ENCODE measurements around the gene KLHL7. TPM values are rescaled to one million over a fixed set of nuclear protein-coding genes. Genes with fewer than 3 reads are reported as not detected.

Gene KLHL7
- total RNA-seq, 3 donors from 2014 or later (not counting 1 experiment from before 2014, with no cell fraction given) = 13.9 to 19.1 (median 14.5) TPM

DNA sequence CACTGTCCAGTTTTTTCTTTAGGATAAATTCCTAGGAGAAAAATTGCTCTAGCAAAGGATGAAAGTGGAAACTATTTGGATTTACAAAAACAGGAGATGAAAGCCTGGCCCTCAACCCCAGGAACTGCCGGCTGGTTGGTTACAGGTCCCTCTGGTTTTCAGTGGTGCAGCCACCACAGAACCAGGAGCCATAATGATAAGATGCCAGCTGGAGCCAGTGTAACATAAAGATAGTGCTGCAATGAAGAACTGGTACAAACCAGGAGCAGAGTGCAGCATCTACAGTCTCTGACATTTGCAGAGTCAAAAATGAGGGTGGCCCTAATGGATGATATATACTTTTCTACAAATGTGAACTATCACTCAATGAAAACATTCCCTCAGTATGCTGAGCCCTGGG, 55.9 kb downstream of the KLHL7 start:
- Histone ChIP-seq H3K36me3 (ENCODE audit: control insufficient read depth, insufficient read depth, low read length) (no peaks in the 10 kb centered on the region), H3K27me3 (ENCODE audit: control insufficient read depth, insufficient read depth, low read length) (no peaks in the 10 kb centered on the region), H3K27ac (ENCODE audit: low read length) (no peak overlapping the region), H3K4me3 (ENCODE audit: low read length) (no peak overlapping the region), H3K4me1 (ENCODE audit: control insufficient read depth, insufficient read depth, low read length) (no peaks in the 10 kb centered on the region), H3K9me3 (ENCODE audit: control insufficient read depth, insufficient read depth, low read length) (no peaks in the 10 kb centered on the region)
- Mint-ChIP-seq H3K36me3 (no peaks in the 10 kb centered on the region), H3K27ac (no peak overlapping the region), H3K4me3 (no peak overlapping the region), H3K9me3 (no peaks in the 10 kb centered on the region), H3K4me1 (no peaks in the 10 kb centered on the region), H3K27me3 (ENCODE audit: low read depth in 2 of 2) (no peaks in the 10 kb centered on the region)
- 89% methylated on average over 1 of the region's 1 CpG for WGBS (ENCODE audit: insufficient coverage)
- no peak for ATAC-seq
- no peak for DNase-seq
- TF ChIP-seq, protein P1, sequence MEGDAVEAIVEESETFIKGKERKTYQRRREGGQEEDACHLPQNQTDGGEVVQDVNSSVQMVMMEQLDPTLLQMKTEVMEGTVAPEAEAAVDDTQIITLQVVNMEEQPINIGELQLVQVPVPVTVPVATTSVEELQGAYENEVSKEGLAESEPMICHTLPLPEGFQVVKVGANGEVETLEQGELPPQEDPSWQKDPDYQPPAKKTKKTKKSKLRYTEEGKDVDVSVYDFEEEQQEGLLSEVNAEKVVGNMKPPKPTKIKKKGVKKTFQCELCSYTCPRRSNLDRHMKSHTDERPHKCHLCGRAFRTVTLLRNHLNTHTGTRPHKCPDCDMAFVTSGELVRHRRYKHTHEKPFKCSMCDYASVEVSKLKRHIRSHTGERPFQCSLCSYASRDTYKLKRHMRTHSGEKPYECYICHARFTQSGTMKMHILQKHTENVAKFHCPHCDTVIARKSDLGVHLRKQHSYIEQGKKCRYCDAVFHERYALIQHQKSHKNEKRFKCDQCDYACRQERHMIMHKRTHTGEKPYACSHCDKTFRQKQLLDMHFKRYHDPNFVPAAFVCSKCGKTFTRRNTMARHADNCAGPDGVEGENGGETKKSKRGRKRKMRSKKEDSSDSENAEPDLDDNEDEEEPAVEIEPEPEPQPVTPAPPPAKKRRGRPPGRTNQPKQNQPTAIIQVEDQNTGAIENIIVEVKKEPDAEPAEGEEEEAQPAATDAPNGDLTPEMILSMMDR (IDR thresholded peaks at IDR 0.05) = no peak
- intact Hi-C loops (cut with micrococcal nuclease) = no loop called here

DNA sequence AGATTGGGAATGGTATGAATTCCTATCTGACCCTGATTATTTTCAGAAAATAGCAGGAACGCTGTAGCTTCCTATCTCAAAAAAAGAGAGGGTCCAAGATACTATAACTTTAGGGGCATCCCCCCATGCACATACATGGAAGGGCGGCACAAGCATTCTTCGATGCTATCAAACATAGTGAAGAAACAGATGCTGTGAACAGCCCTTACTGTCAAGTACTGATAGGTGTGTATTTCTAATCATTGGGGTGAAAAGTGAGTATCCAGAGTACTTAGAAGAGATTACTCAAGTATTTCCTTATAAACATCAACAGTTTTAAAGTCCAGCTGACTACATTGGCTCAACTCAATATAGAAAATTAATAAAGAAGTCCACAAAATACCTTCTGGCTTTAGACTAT, 59.3 kb downstream of the KLHL7 start:
- intact Hi-C loops (cut with micrococcal nuclease) = no loop called here
- no peaks in the 10 kb centered on the region for H3K36me3 Mint-ChIP-seq
- Histone ChIP-seq H3K27me3 (ENCODE audit: control insufficient read depth, insufficient read depth, low read length) (no peaks in the 10 kb centered on the region), H3K9me3 (ENCODE audit: control insufficient read depth, insufficient read depth, low read length) (no peaks in the 10 kb centered on the region), H3K27ac (ENCODE audit: low read length) (no peak overlapping the region), H3K4me3 (ENCODE audit: low read length) (no peak overlapping the region), H3K36me3 (ENCODE audit: control insufficient read depth, insufficient read depth, low read length) (peaks cover 5% of the 10 kb centered on the region), H3K4me1 (ENCODE audit: control insufficient read depth, insufficient read depth, low read length) (no peaks in the 10 kb centered on the region)
- DNase-seq (no peak), ATAC-seq (no peak)
- no peak overlapping the region for H3K27ac Mint-ChIP-seq
- no peaks in the 10 kb centered on the region for H3K9me3 Mint-ChIP-seq
- 100% methylated on average over 2 of the region's 3 CpGs for WGBS (ENCODE audit: insufficient coverage)
- H3K4me3 Mint-ChIP-seq = no peak overlapping the region
- H3K4me1 Mint-ChIP-seq = no peaks in the 10 kb centered on the region
- H3K27me3 Mint-ChIP-seq (ENCODE audit: low read depth in 2 of 2) = no peaks in the 10 kb centered on the region
- TF ChIP-seq, protein P1 (IDR thresholded peaks at IDR 0.05) = no peak

DNA sequence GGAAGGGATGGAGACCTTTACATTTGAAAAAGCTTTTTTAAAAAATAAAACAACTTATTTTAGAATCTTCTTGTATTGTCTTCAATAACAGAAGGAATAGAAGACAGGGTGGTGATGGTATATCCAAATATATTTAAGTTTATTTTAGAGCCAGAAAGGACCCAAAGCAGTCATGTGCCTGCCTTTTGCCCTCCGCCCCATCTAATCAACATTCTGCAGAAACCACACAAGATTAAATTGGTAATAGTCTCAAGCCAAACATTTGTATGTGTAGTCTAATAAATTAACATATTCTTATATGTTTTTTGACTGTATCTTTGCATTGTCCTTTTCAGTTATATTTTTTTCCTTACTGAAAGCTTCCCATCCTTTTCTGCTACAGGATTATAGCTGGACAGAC, 59.7 kb downstream of the KLHL7 start:
- H3K9me3 ChIP-seq (ENCODE audit: control insufficient read depth, insufficient read depth, low read length) = no peaks in the 10 kb centered on the region
- Mint-ChIP-seq H3K36me3 (no peaks in the 10 kb centered on the region), H3K9me3 (no peaks in the 10 kb centered on the region), H3K4me3 (no peak overlapping the region), H3K27me3 (ENCODE audit: low read depth in 2 of 2) (no peaks in the 10 kb centered on the region), H3K27ac (no peak overlapping the region), H3K4me1 (no peaks in the 10 kb centered on the region)
- peaks cover 5% of the 10 kb centered on the region for H3K36me3 ChIP-seq (ENCODE audit: control insufficient read depth, insufficient read depth, low read length)
- DNase-seq = no peak
- intact Hi-C loops (cut with micrococcal nuclease) = no loop called here
- H3K27ac ChIP-seq (ENCODE audit: low read length) = no peak overlapping the region
- ATAC-seq = no peak
- H3K4me3 ChIP-seq (ENCODE audit: low read length) = no peak overlapping the region
- H3K4me1 ChIP-seq (ENCODE audit: control insufficient read depth, insufficient read depth, low read length) = no peaks in the 10 kb centered on the region
- H3K27me3 ChIP-seq (ENCODE audit: control insufficient read depth, insufficient read depth, low read length) = no peaks in the 10 kb centered on the region
- TF ChIP-seq, protein P1 (IDR thresholded peaks at IDR 0.05) = no peak
- WGBS (ENCODE audit: insufficient coverage) = no CpG with 5 or more reads among the region's 1 CpG

DNA sequence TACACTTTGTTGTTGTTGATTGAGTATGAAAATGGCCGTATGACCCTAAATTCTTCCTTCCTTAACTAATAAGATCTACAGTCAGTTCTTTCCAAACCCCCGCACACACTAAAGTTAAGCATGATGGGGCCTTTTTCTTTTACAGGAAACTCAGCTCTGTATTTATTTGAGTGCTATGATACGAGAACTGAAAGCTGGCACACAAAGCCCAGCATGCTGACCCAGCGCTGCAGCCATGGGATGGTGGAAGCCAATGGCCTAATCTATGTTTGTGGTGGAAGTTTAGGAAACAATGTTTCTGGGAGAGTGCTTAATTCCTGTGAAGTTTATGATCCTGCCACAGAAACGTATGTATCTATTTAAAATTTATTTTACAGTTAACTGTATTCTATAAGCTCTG, 62.1 kb downstream of the KLHL7 start:
- no peak overlapping the region for H3K4me3 Mint-ChIP-seq
- no peak for ATAC-seq

More for the DNA sequence above, 62.1 kb downstream of the KLHL7 start:
- DNase-seq = no peak
- Mint-ChIP-seq H3K27ac (no peak overlapping the region), H3K27me3 (ENCODE audit: low read depth in 2 of 2) (no peaks in the 10 kb centered on the region), H3K4me1 (no peaks in the 10 kb centered on the region), H3K36me3 (no peaks in the 10 kb centered on the region), H3K9me3 (no peaks in the 10 kb centered on the region)
- 97% methylated on average over 3 of the region's 5 CpGs for WGBS (ENCODE audit: insufficient coverage)
- TF ChIP-seq, protein P1 (IDR thresholded peaks at IDR 0.05) = no peak
- H3K4me3 ChIP-seq (ENCODE audit: low read length) = no peak overlapping the region
- intact Hi-C loops (cut with micrococcal nuclease) = no loop called here
- H3K27me3 ChIP-seq (ENCODE audit: control insufficient read depth, insufficient read depth, low read length) = no peaks in the 10 kb centered on the region
- H3K27ac ChIP-seq (ENCODE audit: low read length) = no peak overlapping the region
- H3K36me3 ChIP-seq (ENCODE audit: control insufficient read depth, insufficient read depth, low read length) = peaks cover 5% of the 10 kb centered on the region
- no peaks in the 10 kb centered on the region for H3K4me1 ChIP-seq (ENCODE audit: control insufficient read depth, insufficient read depth, low read length)
- H3K9me3 ChIP-seq (ENCODE audit: control insufficient read depth, insufficient read depth, low read length) = no peaks in the 10 kb centered on the region
